HEK293 (cell line): ENCODE data around the gene RPS6KA5.

ENCODE experiments used
- KLF8 ChIP-seq: fragments of 450-650 bp; formaldehyde crosslinking; IDR thresholded peaks from 2 replicates; pipeline ENCODE4 v1.5.1; 2016; ENCODE audit warnings: missing biosample characterization, missing genetic modification characterization
- MYNN ChIP-seq: fragments of 450-650 bp; formaldehyde crosslinking; IDR thresholded peaks from 2 replicates; pipeline ENCODE4 v1.5.1; 2016; ENCODE audit warnings: missing biosample characterization, missing genetic modification characterization, borderline replicate concordance
- PRDM1 ChIP-seq: fragments of 450-650 bp; formaldehyde crosslinking; IDR thresholded peaks from 2 replicates; pipeline ENCODE4; 2016; ENCODE audit warnings: missing biosample characterization, missing genetic modification characterization
- RBAK ChIP-seq: fragments of 450-650 bp; formaldehyde crosslinking; IDR thresholded peaks from 2 replicates; pipeline ENCODE4 v1.5.1; 2016; ENCODE audit warnings: missing biosample characterization, missing genetic modification characterization
- YY1 ChIP-seq: fragments of 450-650 bp; formaldehyde crosslinking; IDR thresholded peaks from 2 replicates; pipeline ENCODE4 v1.5.1; 2018; ENCODE audit warnings: missing biosample characterization, missing genetic modification characterization
- YY2 ChIP-seq: fragments of 450-650 bp; formaldehyde crosslinking; IDR thresholded peaks from 2 replicates; pipeline ENCODE4 v1.5.1; 2016; ENCODE audit warnings: missing biosample characterization, missing genetic modification characterization
- ZBTB7A ChIP-seq: fragments of 450-650 bp; formaldehyde crosslinking; IDR thresholded peaks from 2 replicates; pipeline ENCODE4 v1.5.1; 2016; ENCODE audit warnings: low read depth, missing biosample characterization, missing genetic modification characterization
- ZNF121 ChIP-seq: fragments of 450-650 bp; formaldehyde crosslinking; IDR thresholded peaks from 2 replicates; pipeline ENCODE4 v1.5.1; 2016; ENCODE audit warnings: missing biosample characterization, missing genetic modification characterization
- ZNF146 ChIP-seq: fragments of 450-650 bp; formaldehyde crosslinking; IDR thresholded peaks from 2 replicates; pipeline ENCODE4 v1.5.1; 2016; ENCODE audit warnings: missing biosample characterization, missing genetic modification characterization
- ZNF223 ChIP-seq: fragments of 450-650 bp; formaldehyde crosslinking; IDR thresholded peaks from 2 replicates; pipeline ENCODE4 v1.5.1; 2016; ENCODE audit warnings: missing biosample characterization, missing genetic modification characterization
- ZNF248 ChIP-seq: fragments of 450-650 bp; formaldehyde crosslinking; IDR thresholded peaks from 2 replicates; pipeline ENCODE4 v1.5.1; 2017; ENCODE audit warnings: missing biosample characterization, missing genetic modification characterization
- ZNF274 ChIP-seq, 2 experiments: fragments of 200-500 bp in 1 of 2; fragments of 450-650 bp in 1 of 2; sonication (Bioruptor generic) in 1 of 2; formaldehyde crosslinking in 1 of 2; IDR thresholded peaks; 2 replicates each; pipeline versions ENCODE4 v1.5.1 to v1.6.1; 2014 to 2016; ENCODE audit warnings: borderline replicate concordance in 1 of 2, inconsistent platforms in 1 of 2, low read length in 1 of 2, missing biosample characterization in 1 of 2, missing genetic modification characterization in 1 of 2
- ZNF324 ChIP-seq: fragments of 450-650 bp; formaldehyde crosslinking; IDR thresholded peaks from 2 replicates; pipeline ENCODE4 v1.5.1; 2016; ENCODE audit warnings: missing biosample characterization, missing genetic modification characterization
- ZNF394 ChIP-seq: fragments of 450-650 bp; formaldehyde crosslinking; IDR thresholded peaks from 2 replicates; pipeline ENCODE4 v1.5.1; 2016; ENCODE audit warnings: missing biosample characterization, missing genetic modification characterization, mild to moderate bottlenecking, moderate library complexity, borderline replicate concordance
- ZNF404 ChIP-seq: fragments of 450-650 bp; formaldehyde crosslinking; IDR thresholded peaks from 2 replicates; pipeline ENCODE4 v1.5.1; 2017; ENCODE audit warnings: missing biosample characterization, missing genetic modification characterization
- ZNF433 ChIP-seq: fragments of 450-650 bp; formaldehyde crosslinking; IDR thresholded peaks from 2 replicates; pipeline ENCODE4 v1.5.1; 2016; ENCODE audit warnings: missing biosample characterization, missing genetic modification characterization, low read depth
- ZNF530 ChIP-seq: fragments of 450-650 bp; formaldehyde crosslinking; IDR thresholded peaks from 2 replicates; pipeline ENCODE4 v1.5.1; 2016; ENCODE audit warnings: low read depth, missing biosample characterization, missing genetic modification characterization
- ZNF660 ChIP-seq: fragments of 450-650 bp; IDR thresholded peaks from 2 replicates; pipeline ENCODE4 v1.5.1; 2018; ENCODE audit warnings: missing biosample characterization, mild to moderate bottlenecking, missing genetic modification characterization
- ZNF670 ChIP-seq: fragments of 450-650 bp; formaldehyde crosslinking; IDR thresholded peaks from 2 replicates; pipeline ENCODE4 v1.5.1; 2016; ENCODE audit warnings: missing biosample characterization, missing genetic modification characterization, low read depth
- ZNF707 ChIP-seq: fragments of 450-650 bp; formaldehyde crosslinking; IDR thresholded peaks from 2 replicates; pipeline ENCODE4 v1.5.1; 2016; ENCODE audit warnings: missing biosample characterization, missing genetic modification characterization
- ZNF747 ChIP-seq: fragments of 450-650 bp; formaldehyde crosslinking; IDR thresholded peaks from 2 replicates; pipeline ENCODE4 v1.5.1; 2016; ENCODE audit warnings: missing biosample characterization, missing genetic modification characterization
- ZNF777 ChIP-seq: fragments of 450-650 bp; formaldehyde crosslinking; IDR thresholded peaks from 2 replicates; pipeline ENCODE4 v1.5.1; 2017; ENCODE audit warnings: missing biosample characterization, missing genetic modification characterization, borderline replicate concordance
- ZNF785 ChIP-seq: fragments of 450-650 bp; formaldehyde crosslinking; IDR thresholded peaks from 2 replicates; pipeline ENCODE4 v1.5.1; 2016; ENCODE audit warnings: missing biosample characterization, missing genetic modification characterization
- TF ChIP-seq, protein P1 (sequence below): fragments of 450-650 bp; formaldehyde crosslinking; IDR thresholded peaks from 2 replicates; pipeline ENCODE4 v1.5.1; 2016; ENCODE audit warnings: missing biosample characterization, missing genetic modification characterization
- TF ChIP-seq, protein P2 (sequence below): fragments of 450-650 bp; formaldehyde crosslinking; IDR thresholded peaks from 2 replicates; pipeline ENCODE4 v1.5.1; 2017; ENCODE audit warnings: missing biosample characterization, missing genetic modification characterization
- TF ChIP-seq, protein P3 (sequence below): fragments of 450-650 bp; formaldehyde crosslinking; IDR thresholded peaks from 2 replicates; pipeline ENCODE4 v1.5.1; 2016; ENCODE audit warnings: missing biosample characterization, missing genetic modification characterization
- TF ChIP-seq, protein P4 (sequence below): fragments of 450-650 bp; formaldehyde crosslinking; IDR thresholded peaks from 2 replicates; pipeline ENCODE4 v1.5.1; 2016; ENCODE audit warnings: missing biosample characterization, missing genetic modification characterization
- TF ChIP-seq, protein P5 (sequence below): fragments of 450-650 bp; formaldehyde crosslinking; conservative IDR thresholded peaks from 2 replicates; pipeline ENCODE4 v1.5.1; 2016; ENCODE audit warnings: low read depth, missing biosample characterization, missing genetic modification characterization
- TF ChIP-seq, protein P6 (sequence below): fragments of 450-650 bp; formaldehyde crosslinking; IDR thresholded peaks from 2 replicates; pipeline ENCODE4 v1.5.1; 2016; ENCODE audit warnings: missing biosample characterization, missing genetic modification characterization

Gene RPS6KA5

DNA sequence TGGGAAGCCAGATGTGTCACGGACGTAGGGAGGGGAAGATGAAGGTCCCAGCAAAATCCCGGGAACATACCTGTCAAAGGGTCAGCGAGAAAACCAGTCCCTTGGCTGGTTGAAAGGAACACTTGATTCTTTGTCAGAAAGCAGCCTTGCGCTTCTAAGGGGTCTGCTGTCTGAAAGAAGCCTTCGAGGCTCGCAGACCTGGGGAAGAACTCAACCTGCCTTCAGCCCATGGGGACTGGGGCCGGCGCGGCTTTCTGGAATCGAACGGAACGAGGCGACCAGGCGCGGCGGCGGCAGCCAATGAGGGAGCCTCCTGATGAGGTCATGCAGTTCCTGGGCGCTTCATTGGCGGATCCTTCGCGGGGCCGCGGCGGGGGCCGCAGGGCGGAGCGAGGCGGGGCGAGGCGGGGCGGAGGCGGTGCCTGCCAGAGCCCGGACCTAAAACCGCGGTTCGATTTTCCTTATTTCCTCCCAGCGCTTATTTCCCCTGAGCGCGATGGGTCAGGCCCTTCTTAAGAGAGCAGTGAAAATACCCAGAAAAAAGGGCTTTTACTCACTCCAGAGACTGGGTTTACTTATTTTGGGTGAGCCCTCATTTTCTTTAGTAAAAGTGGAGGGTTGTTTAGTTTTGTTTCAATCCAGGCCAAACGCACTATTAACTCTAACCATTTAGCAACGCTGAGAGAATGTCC is 232.4 kb downstream of the RPS6KA5 start (continued):
- TF ChIP-seq, protein P1, sequence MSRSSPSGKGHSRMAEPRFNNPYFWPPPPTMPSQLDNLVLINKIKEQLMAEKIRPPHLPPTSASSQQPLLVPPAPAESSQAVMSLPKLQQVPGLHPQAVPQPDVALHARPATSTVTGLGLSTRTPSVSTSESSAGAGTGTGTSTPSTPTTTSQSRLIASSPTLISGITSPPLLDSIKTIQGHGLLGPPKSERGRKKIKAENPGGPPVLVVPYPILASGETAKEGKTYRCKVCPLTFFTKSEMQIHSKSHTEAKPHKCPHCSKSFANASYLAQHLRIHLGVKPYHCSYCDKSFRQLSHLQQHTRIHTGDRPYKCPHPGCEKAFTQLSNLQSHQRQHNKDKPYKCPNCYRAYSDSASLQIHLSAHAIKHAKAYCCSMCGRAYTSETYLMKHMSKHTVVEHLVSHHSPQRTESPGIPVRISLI = no peak
- TF ChIP-seq ZNF274 (IDR thresholded peaks at IDR 0.05; ENCODE audit: low read length) (no peak), ZNF274 (tag by site-specific recombination; IDR thresholded peaks at IDR 0.05; ENCODE audit: borderline replicate concordance) (no peak), ZNF121 (tag by site-specific recombination) (no peak), ZNF324 (tag by site-specific recombination) (no peak), ZNF777 (tag by site-specific recombination) (no peak), ZNF404 (no peak), ZNF670 (tag by site-specific recombination) (no peak), ZNF785 (no peak), ZNF433 (tag by site-specific recombination) (no peak), ZNF707 (no peak), YY2 (tag by site-specific recombination) (no peak), ZNF747 (tag by site-specific recombination) (no peak), ZNF146 (tag by site-specific recombination) (no peak), ZNF530 (tag by site-specific recombination) (no peak), ZNF660 (tag by site-specific recombination) (no peak; the same call in none of the 2 replicates), RBAK (tag by site-specific recombination) (no peak), KLF8 (tag by site-specific recombination) (peak; percentile 95), ZNF223 (tag by site-specific recombination) (no peak), YY1 (no peak), ZBTB7A (tag by site-specific recombination) (no peak), PRDM1 (tag by site-specific recombination) (no peak), MYNN (no peak), ZNF248 (tag by site-specific recombination) (no peak), ZNF394 (tag by site-specific recombination) (no peak)
- TF ChIP-seq, protein P2, sequence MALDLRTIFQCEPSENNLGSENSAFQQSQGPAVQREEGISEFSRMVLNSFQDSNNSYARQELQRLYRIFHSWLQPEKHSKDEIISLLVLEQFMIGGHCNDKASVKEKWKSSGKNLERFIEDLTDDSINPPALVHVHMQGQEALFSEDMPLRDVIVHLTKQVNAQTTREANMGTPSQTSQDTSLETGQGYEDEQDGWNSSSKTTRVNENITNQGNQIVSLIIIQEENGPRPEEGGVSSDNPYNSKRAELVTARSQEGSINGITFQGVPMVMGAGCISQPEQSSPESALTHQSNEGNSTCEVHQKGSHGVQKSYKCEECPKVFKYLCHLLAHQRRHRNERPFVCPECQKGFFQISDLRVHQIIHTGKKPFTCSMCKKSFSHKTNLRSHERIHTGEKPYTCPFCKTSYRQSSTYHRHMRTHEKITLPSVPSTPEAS = no peak
- TF ChIP-seq, protein P3, sequence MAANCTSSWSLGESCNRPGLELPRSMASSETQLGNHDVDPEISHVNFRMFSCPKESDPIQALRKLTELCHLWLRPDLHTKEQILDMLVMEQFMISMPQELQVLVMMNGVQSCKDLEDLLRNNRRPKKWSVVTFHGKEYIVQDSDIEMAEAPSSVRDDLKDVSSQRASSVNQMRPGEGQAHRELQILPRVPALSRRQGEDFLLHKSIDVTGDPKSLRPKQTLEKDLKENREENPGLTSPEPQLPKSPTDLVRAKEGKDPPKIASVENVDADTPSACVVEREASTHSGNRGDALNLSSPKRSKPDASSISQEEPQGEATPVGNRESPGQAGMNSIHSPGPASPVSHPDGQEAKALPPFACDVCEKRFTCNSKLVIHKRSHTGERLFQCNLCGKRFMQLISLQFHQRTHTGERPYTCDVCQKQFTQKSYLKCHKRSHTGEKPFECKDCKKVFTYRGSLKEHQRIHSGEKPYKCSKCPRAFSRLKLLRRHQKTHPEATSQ (tag by site-specific recombination) = no peak; the same call in 1 of the 2 replicates
- TF ChIP-seq, protein P4, sequence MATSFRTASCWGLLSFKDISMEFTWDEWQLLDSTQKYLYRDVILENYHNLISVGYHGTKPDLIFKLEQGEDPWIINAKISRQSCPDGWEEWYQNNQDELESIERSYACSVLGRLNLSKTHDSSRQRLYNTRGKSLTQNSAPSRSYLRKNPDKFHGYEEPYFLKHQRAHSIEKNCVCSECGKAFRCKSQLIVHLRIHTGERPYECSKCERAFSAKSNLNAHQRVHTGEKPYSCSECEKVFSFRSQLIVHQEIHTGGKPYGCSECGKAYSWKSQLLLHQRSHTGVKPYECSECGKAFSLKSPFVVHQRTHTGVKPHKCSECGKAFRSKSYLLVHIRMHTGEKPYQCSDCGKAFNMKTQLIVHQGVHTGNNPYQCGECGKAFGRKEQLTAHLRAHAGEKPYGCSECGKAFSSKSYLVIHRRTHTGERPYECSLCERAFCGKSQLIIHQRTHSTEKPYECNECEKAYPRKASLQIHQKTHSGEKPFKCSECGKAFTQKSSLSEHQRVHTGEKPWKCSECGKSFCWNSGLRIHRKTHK = no peak
- TF ChIP-seq, protein P5, sequence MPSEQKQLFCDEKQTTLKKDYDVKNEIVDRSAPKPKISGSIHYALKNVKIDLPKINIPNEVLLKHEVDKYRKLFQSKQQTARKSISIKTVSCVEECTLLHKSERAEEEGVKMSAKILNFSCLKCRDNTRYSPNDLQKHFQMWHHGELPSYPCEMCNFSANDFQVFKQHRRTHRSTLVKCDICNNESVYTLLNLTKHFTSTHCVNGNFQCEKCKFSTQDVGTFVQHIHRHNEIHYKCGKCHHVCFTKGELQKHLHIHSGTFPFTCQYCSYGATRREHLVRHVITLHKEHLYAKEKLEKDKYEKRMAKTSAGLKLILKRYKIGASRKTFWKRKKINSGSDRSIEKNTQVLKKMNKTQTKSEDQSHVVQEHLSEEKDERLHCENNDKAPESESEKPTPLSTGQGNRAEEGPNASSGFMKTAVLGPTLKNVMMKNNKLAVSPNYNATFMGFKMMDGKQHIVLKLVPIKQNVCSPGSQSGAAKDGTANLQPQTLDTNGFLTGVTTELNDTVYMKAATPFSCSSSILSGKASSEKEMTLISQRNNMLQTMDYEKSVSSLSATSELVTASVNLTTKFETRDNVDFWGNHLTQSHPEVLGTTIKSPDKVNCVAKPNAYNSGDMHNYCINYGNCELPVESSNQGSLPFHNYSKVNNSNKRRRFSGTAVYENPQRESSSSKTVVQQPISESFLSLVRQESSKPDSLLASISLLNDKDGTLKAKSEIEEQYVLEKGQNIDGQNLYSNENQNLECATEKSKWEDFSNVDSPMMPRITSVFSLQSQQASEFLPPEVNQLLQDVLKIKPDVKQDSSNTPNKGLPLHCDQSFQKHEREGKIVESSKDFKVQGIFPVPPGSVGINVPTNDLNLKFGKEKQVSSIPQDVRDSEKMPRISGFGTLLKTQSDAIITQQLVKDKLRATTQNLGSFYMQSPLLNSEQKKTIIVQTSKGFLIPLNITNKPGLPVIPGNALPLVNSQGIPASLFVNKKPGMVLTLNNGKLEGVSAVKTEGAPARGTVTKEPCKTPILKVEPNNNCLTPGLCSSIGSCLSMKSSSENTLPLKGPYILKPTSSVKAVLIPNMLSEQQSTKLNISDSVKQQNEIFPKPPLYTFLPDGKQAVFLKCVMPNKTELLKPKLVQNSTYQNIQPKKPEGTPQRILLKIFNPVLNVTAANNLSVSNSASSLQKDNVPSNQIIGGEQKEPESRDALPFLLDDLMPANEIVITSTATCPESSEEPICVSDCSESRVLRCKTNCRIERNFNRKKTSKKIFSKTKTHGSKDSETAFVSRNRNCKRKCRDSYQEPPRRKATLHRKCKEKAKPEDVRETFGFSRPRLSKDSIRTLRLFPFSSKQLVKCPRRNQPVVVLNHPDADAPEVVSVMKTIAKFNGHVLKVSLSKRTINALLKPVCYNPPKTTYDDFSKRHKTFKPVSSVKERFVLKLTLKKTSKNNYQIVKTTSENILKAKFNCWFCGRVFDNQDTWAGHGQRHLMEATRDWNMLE (tag by site-specific recombination) = no peak
- TF ChIP-seq, protein P6, sequence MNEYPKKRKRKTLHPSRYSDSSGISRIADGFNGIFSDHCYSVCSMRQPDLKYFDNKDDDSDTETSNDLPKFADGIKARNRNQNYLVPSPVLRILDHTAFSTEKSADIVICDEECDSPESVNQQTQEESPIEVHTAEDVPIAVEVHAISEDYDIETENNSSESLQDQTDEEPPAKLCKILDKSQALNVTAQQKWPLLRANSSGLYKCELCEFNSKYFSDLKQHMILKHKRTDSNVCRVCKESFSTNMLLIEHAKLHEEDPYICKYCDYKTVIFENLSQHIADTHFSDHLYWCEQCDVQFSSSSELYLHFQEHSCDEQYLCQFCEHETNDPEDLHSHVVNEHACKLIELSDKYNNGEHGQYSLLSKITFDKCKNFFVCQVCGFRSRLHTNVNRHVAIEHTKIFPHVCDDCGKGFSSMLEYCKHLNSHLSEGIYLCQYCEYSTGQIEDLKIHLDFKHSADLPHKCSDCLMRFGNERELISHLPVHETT (tag by site-specific recombination) = no peak
